ENCODE data around the gene CGN. TPM values are rescaled to one million over a fixed set of nuclear protein-coding genes. Genes with fewer than 3 reads are reported as not detected.

The CGN gene
- total and polyA plus RNA-seq, 2 donors (not counting 3 experiments of a cell fraction or from before 2014, with no cell fraction given) = 0.32 to 0.73 TPM

- POLR2A ChIA-PET = no interaction called here
These were observed 46.2 kb upstream of the CGN start for GRCh38 chr1:151465026-151465425.

More at GRCh38 chr1:151465026-151465425, 46.2 kb upstream of the CGN start:
- H3K4me1 ChIP-seq (ENCODE audit: control insufficient read depth, extremely low read depth, insufficient read depth, low read length) = no peaks in the 10 kb centered on the region
- H4K20me1 ChIP-seq (replicated peaks; ENCODE audit: control insufficient read depth, extremely low read depth, insufficient read depth, low read length) = no peaks in the 10 kb centered on the region
- no peak overlapping the region for H2AFZ ChIP-seq (ENCODE audit: low read depth, low read length)
- CTCF ChIA-PET = interaction anchor here (0.7 to 1.5 kb wide), 6 partner anchors 10 to 239 kb away, joined by 3 to 8 read pairs (median 4); no protein-coding TSS in a partner anchor
- dilution Hi-C loops (cut with MboI; ENCODE audit: extremely low pct_ligation_motif_present, low sequenced_read_pairs) = no loop called here
- FAIRE-seq (no peak), DNase-seq (ENCODE audit: low read depth, low spot score) (no peak)
- no TSS peak for BruUV-seq (replicated peaks)
- H3K36me3 ChIP-seq (ENCODE audit: control insufficient read depth in 2 of 2, extremely low read depth in 1 of 2, insufficient read depth in 2 of 2, low read length in 2 of 2) = no peaks in the 10 kb centered on the region
- TF ChIP-seq GATA2 (IDR thresholded peaks at IDR 0.05; ENCODE audit: insufficient read depth, insufficient read length, low read depth, low read length) (no peak), POLR2AphosphoS5 (IDR thresholded peaks at IDR 0.05; ENCODE audit: insufficient read depth, low read depth, low read length) (no peak), POLR2A (IDR thresholded peaks at IDR 0.05; ENCODE audit: low read depth, low read length) (no peak), JUN (IDR thresholded peaks at IDR 0.05; ENCODE audit: borderline replicate concordance, insufficient read depth, insufficient read length, low read depth) (no peak), MAX (IDR thresholded peaks at IDR 0.05; ENCODE audit: insufficient read depth, insufficient read length) (no peak), MYC (IDR thresholded peaks at IDR 0.05; ENCODE audit: low read depth, low read length) (no peak), FOS (IDR thresholded peaks at IDR 0.05; ENCODE audit: borderline replicate concordance, insufficient read depth, low read length) (no peak), EZH2 (IDR thresholded peaks at IDR 0.05; ENCODE audit: borderline replicate concordance, low read depth, low read length, severe bottlenecking) (no peak), CTCF (IDR thresholded peaks at IDR 0.05; ENCODE audit: extremely low read depth in 1 of 2, insufficient read depth in 1 of 2, low read depth in 1 of 2, low read length in 2 of 2) (no peak)
- no peak overlapping the region for H3K27ac ChIP-seq (ENCODE audit: insufficient read depth, low read depth, low read length)
- H3K4me2 ChIP-seq (ENCODE audit: insufficient read depth, low read length) = no peak overlapping the region
- H3K9me1 ChIP-seq (replicated peaks; ENCODE audit: control insufficient read depth, extremely low read depth, insufficient read depth, low read length) = no peaks in the 10 kb centered on the region
- peaks cover 4 to 16% of the 10 kb centered on the region in 2 experiments for H3K27me3 ChIP-seq (ENCODE audit: control insufficient read depth in 2 of 2, insufficient read depth in 2 of 2, low read length in 2 of 2)
- no peak overlapping the region for H3K4me3 ChIP-seq (replicated peaks in 1 of 3; ENCODE audit: insufficient read depth in 1 of 3, low read depth in 1 of 3, low read length in 3 of 3)
- H3K9ac ChIP-seq (replicated peaks; ENCODE audit: extremely low read depth, insufficient read depth, low read length) = no peak overlapping the region
- intact Hi-C loops (cut with micrococcal nuclease) = no loop called here
- no peaks in the 10 kb centered on the region for H3K9me3 ChIP-seq (replicated peaks; ENCODE audit: control insufficient read depth, insufficient read depth, low read length)
- H3K79me2 ChIP-seq (ENCODE audit: control insufficient read depth, insufficient read depth, low read length) = no peaks in the 10 kb centered on the region
